Adrenal gland (tissue), 12 donors: Measurements from ENCODE around the gene SIK2. TPM values are rescaled to one million over a fixed set of nuclear protein-coding genes. Genes with fewer than 3 reads are reported as not detected.

Source experiments
- DNase-seq, 7 donors: peaks; one replicate each; pipeline ENCODE4 v3.0.0-alpha.2; 2019 to 2020
- H3K27ac ChIP-seq, 5 donors: fragments of 200-600 bp; sonication (generic) in 4 of 5; 1 replicate in 3 of 5; 2 replicates in 2 of 5; pipeline versions ENCODE4 v1.5.1 to v1.8.0; 2016 to 2020; ENCODE audit warnings: mild to moderate bottlenecking in 1 of 5
- H3K27me3 ChIP-seq: fragments of 200-600 bp; 2 replicates; pipeline ENCODE4 v1.8.0; 2021
- H3K36me3 ChIP-seq, 2 donors: fragments of 200-600 bp; replicated peaks in 1 of 2; 1 replicate in 1 of 2; 2 replicates in 1 of 2; pipeline versions ENCODE4 v1.5.1 to v1.8.0; 2018 to 2022
- H3K4me1 ChIP-seq, 2 donors: fragments of 200-600 bp; replicated peaks in 1 of 2; 1 replicate in 1 of 2; 2 replicates in 1 of 2; pipeline versions ENCODE4 v1.5.1 to v1.8.0; 2018 to 2021
- H3K4me3 ChIP-seq, 4 donors: fragments of 200-600 bp; sonication (generic) in 3 of 4; one replicate each; pipeline ENCODE4 v1.5.1; 2016 to 2018
- H3K9me3 ChIP-seq, 3 donors: fragments of 200-600 bp; sonication (generic) in 1 of 3; replicated peaks in 1 of 3; 1 replicate in 2 of 3; 2 replicates in 1 of 3; pipeline versions ENCODE4 v1.5.1 to v1.8.0; 2016 to 2021
- POLR2A ChIP-seq, 2 donors: fragments of 450-650 bp; IDR thresholded peaks; one replicate each; pipeline ENCODE4 v1.6.1; 2017; ENCODE audit warnings: antibody characterized with exemption in 2 of 2, mild to moderate bottlenecking in 2 of 2, moderate library complexity in 1 of 2
- WGBS, 4 donors: extraction: QIAGEN DNeasy Blood & Tissue Kit in 2 of 4; methylation state at CpG; one replicate each; pipeline versions ENCODE4 v1.1.5 to v1.1.7; 2013 to 2017; 5-methylcytosine and 5-hydroxymethylcytosine counted together
- intact Hi-C, 2 donors: fragments of 100-400 bp; cut with DNase I; formaldehyde crosslinking; loops; one replicate each; pipeline versions ENCODE4 v1.14.1 to v1.15.0; 2022 to 2023
- polyA plus RNA-seq, 3 donors: library from polyadenylated mRNA; stranded (reverse); fragments of 200-250 nt in 2 of 3; fragments of 350-450 nt in 1 of 3; fragmentation: Illumina TruSeq in 1 of 3; extraction: RNeasy Lipid Tissue Mini Kit (QIAGEN cat#74804) in 1 of 3; gene quantifications; one replicate each; pipeline ENCODE4 v1.2.3, GENCODE V29; 2013 to 2014
- total RNA-seq, 9 donors: library from RNA; depleted of rRNA in 4 of 9; stranded (reverse); fragments of >200 nt in 4 of 9; fragments of 120-200 nt in 1 of 9; fragmentation: NEBNext Ultra II Directional in 1 of 9; extraction: Animal tissue kit (Norgen Biotek cat#: 25700) in 1 of 9; gene quantifications; one replicate each; pipeline versions ENCODE4 v1.1.0 to v1.2.4, GENCODE V29; 2013 to 2023
- TF ChIP-seq, protein P1 (sequence below), 6 experiments: fragments of 450-650 bp in 4 of 6; fragments of 200-600 bp in 2 of 6; sonication (generic) in 1 of 6; IDR thresholded peaks; 1 replicate in 5 of 6; 2 replicates in 1 of 6; pipeline versions ENCODE4 v1.5.1 to v1.8.0; 2016 to 2021; ENCODE audit warnings: antibody characterized with exemption in 6 of 6, mild to moderate bottlenecking in 2 of 6, moderate library complexity in 1 of 6
- donor health status: healthy with polysubstance abuse.
- donor health status: Bipolar disorder and iron deficiency.
- donor health status: DM: yes; HTN: yes; CAD: no.
- donor health status: DM: no; HTN: no; CAD: no.
- donor health status: DM: no; HTN: no; CAD: no.
- donor health status: DM: yes; HTN: yes; CAD: no.

Gene SIK2
- total and polyA plus RNA-seq, 12 donors: 7.6 to 33.0 (median 25.3) TPM

DNA sequence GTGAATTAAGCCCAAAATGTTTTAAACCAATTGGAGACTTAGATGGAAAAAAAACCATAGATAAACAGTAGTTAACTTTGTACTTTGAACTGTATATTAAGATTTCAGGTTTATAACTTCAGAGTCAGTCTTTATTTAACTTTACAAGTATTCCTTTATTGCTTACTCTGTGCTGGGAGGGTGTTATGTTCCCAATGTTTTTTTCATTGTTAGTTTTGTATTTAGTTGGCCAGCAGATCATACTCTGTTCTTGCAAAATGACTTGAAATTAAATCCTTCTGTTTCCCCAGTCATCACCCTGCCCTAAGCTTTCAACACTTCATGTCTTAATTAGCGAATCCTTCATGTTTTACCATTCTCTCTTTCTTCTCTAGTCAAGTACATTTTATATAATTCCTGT lies 25.3 kb downstream of the SIK2 start:
- 91 to 100% (median 97%) methylated on average over 1 of the region's 1 CpG for WGBS, 4 donors
- no peak overlapping the region for H3K4me3 ChIP-seq
- H3K4me1 ChIP-seq: no peaks in the 10 kb centered on the region
- DNase-seq: no peak
- H3K27ac ChIP-seq: no peak overlapping the region
- TF ChIP-seq, protein P1, sequence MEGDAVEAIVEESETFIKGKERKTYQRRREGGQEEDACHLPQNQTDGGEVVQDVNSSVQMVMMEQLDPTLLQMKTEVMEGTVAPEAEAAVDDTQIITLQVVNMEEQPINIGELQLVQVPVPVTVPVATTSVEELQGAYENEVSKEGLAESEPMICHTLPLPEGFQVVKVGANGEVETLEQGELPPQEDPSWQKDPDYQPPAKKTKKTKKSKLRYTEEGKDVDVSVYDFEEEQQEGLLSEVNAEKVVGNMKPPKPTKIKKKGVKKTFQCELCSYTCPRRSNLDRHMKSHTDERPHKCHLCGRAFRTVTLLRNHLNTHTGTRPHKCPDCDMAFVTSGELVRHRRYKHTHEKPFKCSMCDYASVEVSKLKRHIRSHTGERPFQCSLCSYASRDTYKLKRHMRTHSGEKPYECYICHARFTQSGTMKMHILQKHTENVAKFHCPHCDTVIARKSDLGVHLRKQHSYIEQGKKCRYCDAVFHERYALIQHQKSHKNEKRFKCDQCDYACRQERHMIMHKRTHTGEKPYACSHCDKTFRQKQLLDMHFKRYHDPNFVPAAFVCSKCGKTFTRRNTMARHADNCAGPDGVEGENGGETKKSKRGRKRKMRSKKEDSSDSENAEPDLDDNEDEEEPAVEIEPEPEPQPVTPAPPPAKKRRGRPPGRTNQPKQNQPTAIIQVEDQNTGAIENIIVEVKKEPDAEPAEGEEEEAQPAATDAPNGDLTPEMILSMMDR (IDR thresholded peaks at IDR 0.05): no peak
- no peak for TF ChIP-seq POLR2A (IDR thresholded peaks at IDR 0.05)
- intact Hi-C loops: loop anchor here in 1 of 2 donors (10.0 kb wide), 1 partner anchor 47 kb away; no protein-coding TSS in a partner anchor
- no peaks in the 10 kb centered on the region for H3K27me3 ChIP-seq
- H3K36me3 ChIP-seq: no peaks in the 10 kb centered on the region
- no peaks in the 10 kb centered on the region for H3K9me3 ChIP-seq

DNA sequence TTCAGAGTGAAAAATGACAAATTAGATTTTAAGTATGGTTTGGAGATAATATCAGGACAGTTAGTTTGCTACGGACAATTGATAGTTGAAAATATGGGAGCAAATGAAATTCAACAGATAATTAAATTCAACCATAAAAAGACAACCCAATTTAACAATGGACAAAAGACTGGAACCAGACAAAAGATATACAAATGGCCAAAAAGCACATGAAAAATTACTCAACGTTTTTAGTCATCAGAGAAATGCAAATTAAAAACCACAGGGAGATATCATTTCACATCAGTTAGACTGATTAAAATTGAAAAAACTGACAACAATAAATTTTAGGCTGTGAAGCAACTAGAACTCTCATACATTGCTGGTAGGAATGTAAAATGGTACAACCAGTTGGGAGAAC lies 27.2 kb downstream of the SIK2 start:
- Histone ChIP-seq H3K4me3 (no peak overlapping the region), H3K36me3 (no peaks in the 10 kb centered on the region), H3K27ac (no peak overlapping the region), H3K4me1 (peaks cover 0 to 12% of the 10 kb centered on the region in 2 donors), H3K9me3 (no peaks in the 10 kb centered on the region), H3K27me3 (no peaks in the 10 kb centered on the region)
- TF ChIP-seq POLR2A (IDR thresholded peaks at IDR 0.05): no peak
- TF ChIP-seq, protein P1 (IDR thresholded peaks at IDR 0.05): no peak
- intact Hi-C loops: loop anchor here in 1 of 2 donors (10.0 kb wide), 1 partner anchor 45 kb away; no protein-coding TSS in a partner anchor
- 71 to 82% (median 73%) methylated on average over 2 of the region's 2 CpGs for WGBS, 4 donors
- no peak for DNase-seq

- DNase-seq: no peak
- no peaks in the 10 kb centered on the region for H3K36me3 ChIP-seq
- peaks cover 7 to 20% of the 10 kb centered on the region in 2 donors for H3K4me1 ChIP-seq
- no peaks in the 10 kb centered on the region for H3K27me3 ChIP-seq
- intact Hi-C loops: no loop called here
- H3K9me3 ChIP-seq: no peaks in the 10 kb centered on the region
- H3K4me3 ChIP-seq: no peak overlapping the region
- no peak for TF ChIP-seq POLR2A (IDR thresholded peaks at IDR 0.05)
- TF ChIP-seq, protein P1 (IDR thresholded peaks at IDR 0.05): no peak
- H3K27ac ChIP-seq: no peak overlapping the region
Observed at GRCh38 chr11:111631024-111631665, 28.9 kb downstream of the SIK2 start.

GRCh38 chr11:111631666-111632039 lies 29.4 kb downstream of the SIK2 start:
- WGBS, 4 donors: 86 to 90% (median 88%) methylated on average over 3 of the region's 3 CpGs
- H3K27ac ChIP-seq: no peak overlapping the region
- TF ChIP-seq POLR2A (IDR thresholded peaks at IDR 0.05): no peak
- TF ChIP-seq, protein P1 (IDR thresholded peaks at IDR 0.05): no peak
- H3K9me3 ChIP-seq: no peaks in the 10 kb centered on the region
- no peak overlapping the region for H3K4me3 ChIP-seq
- no peaks in the 10 kb centered on the region for H3K36me3 ChIP-seq
- intact Hi-C loops: no loop called here
- H3K4me1 ChIP-seq: peaks cover 7 to 25% of the 10 kb centered on the region in 2 donors
- no peaks in the 10 kb centered on the region for H3K27me3 ChIP-seq
- no peak for DNase-seq
